NCI-H146 treated with DMSO at 0.1 percent for 48 hours (cell line): ENCODE data around the gene NFATC4.

Experiments used
- DNase-seq: peaks from one replicate; lab custom pipeline; 2025; ENCODE audit not compliant: unreplicated experiment; lab: John Stamatoyannopoulos, UW

Gene NFATC4

GRCh38 chr14:24407608-24408325, 39.8 kb downstream of the NFATC4 start:
- DNase-seq = no peak

- no peak for DNase-seq
Measured at GRCh38 chr14:24408764-24409163, 40.8 kb downstream of the NFATC4 start.

GRCh38 chr14:24409192-24409591, 41.2 kb downstream of the NFATC4 start:
- no peak for DNase-seq

GRCh38 chr14:24409956-24410355, 42.0 kb downstream of the NFATC4 start:
- no peak for DNase-seq

- no peak for DNase-seq
Measured at GRCh38 chr14:24411443-24412389, 43.7 kb downstream of the NFATC4 start.

GRCh38 chr14:24414077-24414476, 46.1 kb downstream of the NFATC4 start:
- DNase-seq = no peak

GRCh38 chr14:24414732-24415420, 46.9 kb downstream of the NFATC4 start:
- no peak for DNase-seq

GRCh38 chr14:24415421-24416253, 47.7 kb downstream of the NFATC4 start:
- DNase-seq = no peak

- no peak for DNase-seq
Measured at GRCh38 chr14:24416254-24416931, 48.4 kb downstream of the NFATC4 start.

- DNase-seq = no peak
Measured at GRCh38 chr14:24416932-24417619, 49.1 kb downstream of the NFATC4 start.

- DNase-seq = no peak
Measured at GRCh38 chr14:24417832-24418491, 50.0 kb downstream of the NFATC4 start.

GRCh38 chr14:24418492-24418873, 50.5 kb downstream of the NFATC4 start:
- DNase-seq = no peak

GRCh38 chr14:24422261-24422660, 54.3 kb downstream of the NFATC4 start:
- no peak for DNase-seq

- DNase-seq = no peak
Measured at GRCh38 chr14:24422694-24423601, 55.0 kb downstream of the NFATC4 start.

GRCh38 chr14:24425704-24426103, 57.7 kb downstream of the NFATC4 start:
- no peak for DNase-seq

- DNase-seq = no peak
Measured at GRCh38 chr14:24426150-24426911, 58.3 kb downstream of the NFATC4 start.

GRCh38 chr14:24426912-24427536, 59.0 kb downstream of the NFATC4 start:
- DNase-seq = no peak
